HUES6 (cell line): Measurements from ENCODE around the gene KCNMB2.

Experiments used
- H3K27ac ChIP-seq: 2 replicates; pipeline ENCODE4 v1.7.0; 2013; ENCODE audit warnings: low read depth, mild to moderate bottlenecking, low read length, inconsistent platforms
- H3K27me3 ChIP-seq: 2 replicates; pipeline ENCODE4 v1.6.1; 2013; ENCODE audit warnings: low read length; ENCODE audit not compliant: control insufficient read depth, insufficient read depth
- H3K36me3 ChIP-seq: 2 replicates; pipeline ENCODE4 v1.6.1; 2013; ENCODE audit warnings: low read length; ENCODE audit not compliant: control insufficient read depth, insufficient read depth
- H3K4me1 ChIP-seq: 2 replicates; pipeline ENCODE4 v1.6.1; 2013; ENCODE audit warnings: low read length; ENCODE audit not compliant: control insufficient read depth, insufficient read depth
- H3K4me3 ChIP-seq: 2 replicates; pipeline ENCODE4 v1.5.1; 2013; ENCODE audit warnings: low read depth, low read length
- H3K9ac ChIP-seq: one replicate; pipeline ENCODE4 v1.6.1; 2013; ENCODE audit warnings: mild to moderate bottlenecking, low read length
- H3K9me3 ChIP-seq: 2 replicates; pipeline ENCODE4 v1.6.1; 2013; ENCODE audit warnings: low read depth, low read length; ENCODE audit not compliant: control insufficient read depth, insufficient read depth

Gene KCNMB2

DNA sequence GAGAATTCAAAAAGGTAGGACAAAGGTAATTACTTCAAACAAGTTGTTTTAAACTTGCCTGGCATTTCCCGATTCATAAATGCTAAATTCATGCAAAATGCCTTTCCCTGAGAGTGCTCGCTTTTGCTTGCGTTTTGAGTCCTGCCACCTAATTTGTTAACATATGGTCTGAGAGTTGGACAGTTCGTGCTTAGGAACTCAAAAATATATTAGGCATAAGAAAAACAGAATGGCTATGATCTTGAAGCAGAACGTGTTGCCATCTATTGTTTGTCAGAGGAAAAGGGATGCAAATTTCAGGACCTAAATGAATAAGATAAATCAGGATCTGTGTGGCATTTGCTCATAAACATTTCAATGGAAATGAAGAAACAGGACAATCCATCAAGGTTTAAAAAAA lies 339.6 kb downstream of the KCNMB2 start:
- Histone ChIP-seq H3K27me3 (no peaks in the 10 kb centered on the region), H3K36me3 (no peaks in the 10 kb centered on the region), H3K4me3 (no peak overlapping the region), H3K27ac (no peak overlapping the region), H3K9me3 (no peaks in the 10 kb centered on the region), H3K9ac (no peak overlapping the region), H3K4me1 (peaks cover 15% of the 10 kb centered on the region)

GRCh38 chr3:178880274-178880673 lies 344.0 kb downstream of the KCNMB2 start:
- no peak overlapping the region for H3K9ac ChIP-seq
- H3K4me3 ChIP-seq = no peak overlapping the region
- peaks cover 15% of the 10 kb centered on the region for H3K4me1 ChIP-seq
- no peak overlapping the region for H3K27ac ChIP-seq
- no peaks in the 10 kb centered on the region for H3K36me3 ChIP-seq
- no peaks in the 10 kb centered on the region for H3K27me3 ChIP-seq
- no peaks in the 10 kb centered on the region for H3K9me3 ChIP-seq
